A673 (cell line): ENCODE data around the gene RBFOX1. TPM values are rescaled to one million over a fixed set of nuclear protein-coding genes. Genes with fewer than 3 reads are reported as not detected.

Experiments
- BruUV-seq: library from RNA; stranded (reverse); fragments of 400-500 nt; replicated peaks from 2 replicates; lab custom pipeline; 2021; lab: Mats Ljungman, UMichigan
- CTCF ChIA-PET: fragments of 300-600 bp; sonication (Branson Sonifier 250); formaldehyde crosslinking; loops from one replicate; lab custom pipeline; 2022; ENCODE audit warnings: antibody characterized with exemption; lab: Charles Lee
- POLR2A ChIA-PET: fragments of 300-600 bp; sonication (Branson Sonifier 250); formaldehyde crosslinking; loops from one replicate; lab custom pipeline; 2022; ENCODE audit warnings: antibody characterized with exemption; ENCODE audit not compliant: low non-redundant PET; lab: Charles Lee
- DNase-seq: peaks from one replicate; pipeline ENCODE4 v3.0.0-alpha.2; 2015; ENCODE audit warnings: low spot score
- H3K27ac ChIP-seq: fragments of 200-600 bp; sonication (generic); 2 replicates; pipeline ENCODE4 v1.5.1; 2016; ENCODE audit warnings: mixed run types, low read depth, mild to moderate bottlenecking, mixed read lengths, antibody characterized with exemption, low read length; ENCODE audit not compliant: poor library complexity, severe bottlenecking
- H3K27me3 ChIP-seq: fragments of 200-600 bp; sonication (generic); replicated peaks from 2 replicates; pipeline ENCODE4 v1.6.1; 2017; ENCODE audit warnings: mixed run types, low read depth, mild to moderate bottlenecking, mixed read lengths, antibody characterized with exemption, low read length; ENCODE audit not compliant: insufficient read depth, poor library complexity
- H3K36me3 ChIP-seq: fragments of 200-600 bp; sonication (generic); 2 replicates; pipeline ENCODE4 v1.6.1; 2016; ENCODE audit warnings: mixed run types, mild to moderate bottlenecking, mixed read lengths, antibody characterized with exemption, low read length; ENCODE audit not compliant: insufficient read depth, poor library complexity, severe bottlenecking
- H3K4me1 ChIP-seq: fragments of 200-600 bp; sonication (generic); 2 replicates; pipeline ENCODE4 v1.6.1; 2017; ENCODE audit warnings: mixed run types, mild to moderate bottlenecking, mixed read lengths, antibody characterized with exemption, low read length; ENCODE audit not compliant: insufficient read depth, poor library complexity, severe bottlenecking
- H3K4me3 ChIP-seq: fragments of 200-600 bp; sonication (generic); 2 replicates; pipeline ENCODE4 v1.5.1; 2016; ENCODE audit warnings: low read depth, mixed run types, mild to moderate bottlenecking, mixed read lengths, low read length; ENCODE audit not compliant: poor library complexity, severe bottlenecking
- H3K9me3 ChIP-seq: fragments of 200-600 bp; sonication (generic); 2 replicates; pipeline ENCODE4 v1.6.1; 2016; ENCODE audit warnings: mixed run types, low read depth, mild to moderate bottlenecking, mixed read lengths, antibody characterized with exemption, low read length; ENCODE audit not compliant: poor library complexity, severe bottlenecking
- CTCF ChIP-seq: fragments of 300-800, 200-600 bp; sonication (generic); conservative IDR thresholded peaks from 2 replicates; pipeline ENCODE4 v1.5.1; 2017; ENCODE audit warnings: low read depth, mild to moderate bottlenecking, antibody characterized with exemption, low read length, moderate library complexity, mixed read lengths
- EZH2 ChIP-seq: fragments of 200-600 bp; sonication (generic); IDR thresholded peaks from 2 replicates; pipeline ENCODE4 v1.6.1; 2017; ENCODE audit warnings: borderline replicate concordance, low read depth, mild to moderate bottlenecking, mixed read lengths, antibody characterized with exemption, low read length; ENCODE audit not compliant: poor library complexity, severe bottlenecking
- intact Hi-C: fragments of 100-400 bp; cut with micrococcal nuclease; formaldehyde crosslinking; loops from one replicate; pipeline ENCODE4 v1.10.0; 2022; ENCODE audit not compliant: unreplicated experiment
- total RNA-seq: library from RNA; stranded (reverse); gene quantifications from 2 replicates; pipeline ENCODE4 v1.2.3, GENCODE V29; 2021

Gene RBFOX1
- total RNA-seq, 1 experiment from 2014 or later: 1.8 TPM

- ChIA-PET CTCF (no interaction called here), POLR2A (no interaction called here)
- no peaks in the 10 kb centered on the region for H3K4me1 ChIP-seq
- TF ChIP-seq CTCF (no peak), EZH2 (no peak)
- intact Hi-C loops: no loop called here
- no peak overlapping the region for H3K27ac ChIP-seq
- BruUV-seq: no TSS peak
- no peak overlapping the region for H3K4me3 ChIP-seq
- no peaks in the 10 kb centered on the region for H3K36me3 ChIP-seq
- no peaks in the 10 kb centered on the region for H3K27me3 ChIP-seq
- H3K9me3 ChIP-seq: no peaks in the 10 kb centered on the region
- DNase-seq: no peak
These were observed 3.5 kb downstream of the RBFOX1 start for GRCh38 chr16:7335991-7336634.

- Histone ChIP-seq H3K9me3 (no peaks in the 10 kb centered on the region), H3K4me3 (no peak overlapping the region), H3K27me3 (no peaks in the 10 kb centered on the region), H3K4me1 (no peaks in the 10 kb centered on the region), H3K27ac (no peak overlapping the region), H3K36me3 (no peaks in the 10 kb centered on the region)
- intact Hi-C loops: no loop called here
- BruUV-seq: no TSS peak
- ChIA-PET POLR2A (no interaction called here), CTCF (no interaction called here)
- no peak for TF ChIP-seq EZH2
- no peak for TF ChIP-seq CTCF
- no peak for DNase-seq
These were observed 4.1 kb downstream of the RBFOX1 start for GRCh38 chr16:7336742-7337141.

- intact Hi-C loops: no loop called here
- ChIA-PET POLR2A (no interaction called here), CTCF (no interaction called here)
- Histone ChIP-seq H3K27ac (no peak overlapping the region), H3K36me3 (no peaks in the 10 kb centered on the region), H3K4me1 (no peaks in the 10 kb centered on the region), H3K9me3 (no peaks in the 10 kb centered on the region), H3K27me3 (no peaks in the 10 kb centered on the region), H3K4me3 (no peak overlapping the region)
- no peak for DNase-seq
- TF ChIP-seq EZH2 (no peak), CTCF (no peak)
- no TSS peak for BruUV-seq
These were observed 6.2 kb downstream of the RBFOX1 start for GRCh38 chr16:7338826-7339225.
